Upper lobe of left lung (tissue), 6 donors: ENCODE data around the gene CAPN10. TPM values are rescaled to one million over a fixed set of nuclear protein-coding genes. Genes with fewer than 3 reads are reported as not detected.

Source experiments
- ATAC-seq, 2 donors: fragments of 200-7000 bp; cut with Tn5 transposase; one replicate each; pipeline ENCODE4 v1.9.1; 2022; ENCODE audit warnings: mild to moderate bottlenecking in 2 of 2, moderate library complexity in 2 of 2; ENCODE audit not compliant: low FRiP score in 2 of 2
- DNase-seq, 2 donors: peaks; one replicate each; pipeline ENCODE4 v3.0.0-alpha.2; 2019 to 2020
- H3K27ac ChIP-seq, 4 donors: fragments of 200-600 bp; sonication (generic); one replicate each; pipeline ENCODE4 v1.5.1; 2016 to 2019
- H3K27me3 ChIP-seq, 4 donors: fragments of 200-600 bp; sonication (generic); one replicate each; pipeline ENCODE4 v1.5.1; 2017 to 2019
- H3K36me3 ChIP-seq, 4 donors: fragments of 200-600 bp; sonication (generic); one replicate each; pipeline ENCODE4 v1.5.1; 2016 to 2019
- H3K4me1 ChIP-seq, 4 donors: fragments of 200-600 bp; sonication (generic); one replicate each; pipeline ENCODE4 v1.5.1; 2018 to 2019
- H3K4me3 ChIP-seq, 4 donors: fragments of 200-600 bp; sonication (generic); one replicate each; pipeline ENCODE4 v1.5.1; 2017 to 2019; ENCODE audit warnings: mild to moderate bottlenecking in 2 of 4, moderate library complexity in 1 of 4
- H3K9me3 ChIP-seq, 4 donors: fragments of 200-600 bp; sonication (generic); one replicate each; pipeline ENCODE4 v1.5.1; 2018 to 2019
- CTCF ChIP-seq, 6 experiments: fragments of 450-650 bp in 4 of 6; fragments of 200-600 bp in 2 of 6; sonication (generic) in 2 of 6; IDR thresholded peaks; one replicate each; pipeline ENCODE4 v1.5.1; 2016 to 2019; ENCODE audit warnings: antibody characterized with exemption in 6 of 6
- EP300 ChIP-seq, 4 donors: sonication (generic); formaldehyde crosslinking; IDR thresholded peaks; one replicate each; pipeline ENCODE4 v1.5.1; 2017; ENCODE audit warnings: antibody characterized with exemption in 4 of 4, control low read depth in 2 of 4
- POLR2A ChIP-seq, 4 donors: fragments of 450-650 bp; IDR thresholded peaks; one replicate each; pipeline ENCODE4 v1.5.1; 2016 to 2017; ENCODE audit warnings: antibody characterized with exemption in 4 of 4, mild to moderate bottlenecking in 2 of 4
- POLR2AphosphoS5 ChIP-seq, 2 donors: sonication (generic); formaldehyde crosslinking; IDR thresholded peaks; one replicate each; pipeline ENCODE4 v1.5.1; 2017; ENCODE audit warnings: antibody characterized with exemption in 2 of 2
- WGBS, 2 donors: methylation state at CpG; one replicate each; pipeline ENCODE4 v1.1.5; 2017 to 2018; 5-methylcytosine and 5-hydroxymethylcytosine counted together
- total RNA-seq, 6 donors: library from RNA; depleted of rRNA in 4 of 6; stranded (reverse); fragments of >200 nt in 4 of 6; gene quantifications; one replicate each; pipeline versions ENCODE4 v1.1.0 to v1.2.1, GENCODE V29; 2016 to 2021
- donor health status: DM: no; HTN: no; CAD: no; lungs with moderate emphysema.
- donor health status: DM: no; HTN: yes; CAD: no; lungs with severe emphysema.

CAPN10 gene
- total RNA-seq, 6 donors from 2014 or later, result 35.3 to 118 (median 38.9) TPM

GRCh38 chr2:240629968-240630770 lies 43.6 kb downstream of the CAPN10 start:
- DNase-seq, result peak; percentile 19 to 76
- Histone ChIP-seq H3K27me3 (no peaks in the 10 kb centered on the region), H3K27ac (no peak overlapping the region), H3K4me1 (peaks cover 0 to 5% (median 1%) of the 10 kb centered on the region in 4 donors), H3K4me3 (no peak overlapping the region), H3K36me3 (no peaks in the 10 kb centered on the region), H3K9me3 (peaks cover 0 to 10% (median 4%) of the 10 kb centered on the region in 4 donors)
- no peak for TF ChIP-seq POLR2AphosphoS5 (IDR thresholded peaks at IDR 0.05)
- TF ChIP-seq EP300 (IDR thresholded peaks at IDR 0.05), result no peak
- no peak for ATAC-seq
- WGBS, 2 donors, result 92 to 100% methylated on average over 11 to 39 of the region's 50 CpGs

GRCh38 chr2:240630771-240631547 lies 44.4 kb downstream of the CAPN10 start:
- Histone ChIP-seq H3K4me3 (no peak overlapping the region), H3K27ac (no peak overlapping the region), H3K4me1 (peaks cover 0 to 4% (median 1%) of the 10 kb centered on the region in 4 donors), H3K36me3 (no peaks in the 10 kb centered on the region), H3K27me3 (no peaks in the 10 kb centered on the region), H3K9me3 (peaks cover 0 to 10% (median 4%) of the 10 kb centered on the region in 4 donors)
- TF ChIP-seq POLR2AphosphoS5 (IDR thresholded peaks at IDR 0.05), result no peak
- no peak for TF ChIP-seq EP300 (IDR thresholded peaks at IDR 0.05)
- no peak for TF ChIP-seq POLR2A (IDR thresholded peaks at IDR 0.05)
- TF ChIP-seq CTCF (IDR thresholded peaks at IDR 0.05), result no peak
- DNase-seq (peak; percentile 18 to 50), ATAC-seq (no peak)
- 91 to 95% methylated on average over 14 to 21 of the region's 21 CpGs for WGBS, 2 donors

- H3K36me3 ChIP-seq, result no peaks in the 10 kb centered on the region
- peaks cover 0 to 10% (median 4%) of the 10 kb centered on the region in 4 donors for H3K9me3 ChIP-seq
- no peak overlapping the region for H3K27ac ChIP-seq
- no peaks in the 10 kb centered on the region for H3K27me3 ChIP-seq
- DNase-seq (no peak), ATAC-seq (no peak)
- WGBS, 2 donors, result 91 to 96% methylated on average over 5 to 7 of the region's 11 CpGs
- peaks cover 0 to 4% (median under 1%) of the 10 kb centered on the region in 4 donors for H3K4me1 ChIP-seq
- TF ChIP-seq POLR2A (IDR thresholded peaks at IDR 0.05) (no peak), EP300 (IDR thresholded peaks at IDR 0.05) (no peak), CTCF (IDR thresholded peaks at IDR 0.05) (no peak), POLR2AphosphoS5 (IDR thresholded peaks at IDR 0.05) (no peak)
- H3K4me3 ChIP-seq, result no peak overlapping the region
Observed at GRCh38 chr2:240631548-240632305, 45.2 kb downstream of the CAPN10 start.

GRCh38 chr2:240632306-240632721 lies 45.8 kb downstream of the CAPN10 start:
- Histone ChIP-seq H3K27ac (no peak overlapping the region), H3K27me3 (no peaks in the 10 kb centered on the region), H3K4me1 (no peaks in the 10 kb centered on the region), H3K36me3 (no peaks in the 10 kb centered on the region), H3K9me3 (peaks cover 0 to 10% (median 4%) of the 10 kb centered on the region in 4 donors), H3K4me3 (no peak overlapping the region)
- TF ChIP-seq POLR2A (IDR thresholded peaks at IDR 0.05) (no peak), CTCF (IDR thresholded peaks at IDR 0.05) (no peak), EP300 (IDR thresholded peaks at IDR 0.05) (no peak), POLR2AphosphoS5 (IDR thresholded peaks at IDR 0.05) (no peak)
- WGBS, 2 donors, result 83% methylated on average over 1 of the region's 1 CpG; no CpG with 5 or more reads in 1 of the 2 donors
- ATAC-seq (no peak), DNase-seq (no peak)
